Retinal pigment epithelial cell (primary cell): ENCODE results near the gene GAPDH.

ENCODE experiments used
- DNase-seq: peaks from one replicate; pipeline ENCODE4 v3.0.0-alpha.2; 2010; ENCODE audit warnings: low read depth
- H3K4me3 ChIP-seq: 2 replicates; pipeline ENCODE4 v1.5.1; 2011; ENCODE audit warnings: mild to moderate bottlenecking, low read length, control low read depth, moderate library complexity
- CTCF ChIP-seq: conservative IDR thresholded peaks from 2 replicates; pipeline ENCODE4 v1.5.1; 2011; ENCODE audit warnings: low read depth, low read length, control low read depth, inconsistent platforms

The GAPDH gene

GRCh38 chr12:6523708-6524107, 10.6 kb upstream of the GAPDH start:
- H3K4me3 ChIP-seq = no peak overlapping the region
- TF ChIP-seq CTCF = no peak
- DNase-seq = no peak

- H3K4me3 ChIP-seq = no peak overlapping the region
- no peak for TF ChIP-seq CTCF
- DNase-seq = no peak
Observed at GRCh38 chr12:6524648-6525047, 9.7 kb upstream of the GAPDH start.

GRCh38 chr12:6526201-6526600, 8.1 kb upstream of the GAPDH start:
- H3K4me3 ChIP-seq = no peak overlapping the region
- no peak for TF ChIP-seq CTCF
- no peak for DNase-seq

- no peak for DNase-seq
- H3K4me3 ChIP-seq = no peak overlapping the region
- no peak for TF ChIP-seq CTCF
Observed at GRCh38 chr12:6526766-6527525, 7.4 kb upstream of the GAPDH start.

- no peak for DNase-seq
- H3K4me3 ChIP-seq = no peak overlapping the region
- TF ChIP-seq CTCF = no peak
Observed at GRCh38 chr12:6527711-6528110, 6.6 kb upstream of the GAPDH start.

- no peak for TF ChIP-seq CTCF
- no peak overlapping the region for H3K4me3 ChIP-seq
- no peak for DNase-seq
Observed at GRCh38 chr12:6528539-6529235, 5.6 kb upstream of the GAPDH start.

- no peak overlapping the region for H3K4me3 ChIP-seq
- DNase-seq = no peak
- no peak for TF ChIP-seq CTCF
Observed at GRCh38 chr12:6529291-6529737, 5.0 kb upstream of the GAPDH start.
